Measurements from ENCODE around the gene MAN1A1.

DNA sequence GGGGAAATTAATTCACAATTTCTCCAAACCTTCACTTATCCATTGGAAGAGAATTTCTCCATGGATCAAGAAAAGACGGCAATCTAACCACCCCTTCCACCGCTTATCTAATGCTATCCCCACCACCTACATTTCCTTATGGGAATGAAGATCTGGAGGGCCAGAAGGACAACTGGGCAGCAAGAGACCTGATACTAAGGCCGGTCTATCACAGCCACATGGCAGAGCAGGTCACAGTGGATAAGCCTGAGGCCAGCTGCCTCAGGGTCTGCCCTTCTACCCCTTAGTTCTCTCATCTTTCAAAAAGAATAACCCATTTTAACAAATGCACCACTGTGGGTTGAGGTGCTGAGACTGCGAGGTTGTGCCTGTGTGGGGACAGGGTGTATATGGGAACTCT is 37.1 kb downstream of the MAN1A1 start:
- no peak for TF ChIP-seq REST (IDR thresholded peaks at IDR 0.05; ENCODE audit: insufficient replicate concordance, low read depth)
- no peak for TF ChIP-seq POLR2AphosphoS5 (IDR thresholded peaks at IDR 0.05; ENCODE audit: low read depth)
- TF ChIP-seq, protein P1, sequence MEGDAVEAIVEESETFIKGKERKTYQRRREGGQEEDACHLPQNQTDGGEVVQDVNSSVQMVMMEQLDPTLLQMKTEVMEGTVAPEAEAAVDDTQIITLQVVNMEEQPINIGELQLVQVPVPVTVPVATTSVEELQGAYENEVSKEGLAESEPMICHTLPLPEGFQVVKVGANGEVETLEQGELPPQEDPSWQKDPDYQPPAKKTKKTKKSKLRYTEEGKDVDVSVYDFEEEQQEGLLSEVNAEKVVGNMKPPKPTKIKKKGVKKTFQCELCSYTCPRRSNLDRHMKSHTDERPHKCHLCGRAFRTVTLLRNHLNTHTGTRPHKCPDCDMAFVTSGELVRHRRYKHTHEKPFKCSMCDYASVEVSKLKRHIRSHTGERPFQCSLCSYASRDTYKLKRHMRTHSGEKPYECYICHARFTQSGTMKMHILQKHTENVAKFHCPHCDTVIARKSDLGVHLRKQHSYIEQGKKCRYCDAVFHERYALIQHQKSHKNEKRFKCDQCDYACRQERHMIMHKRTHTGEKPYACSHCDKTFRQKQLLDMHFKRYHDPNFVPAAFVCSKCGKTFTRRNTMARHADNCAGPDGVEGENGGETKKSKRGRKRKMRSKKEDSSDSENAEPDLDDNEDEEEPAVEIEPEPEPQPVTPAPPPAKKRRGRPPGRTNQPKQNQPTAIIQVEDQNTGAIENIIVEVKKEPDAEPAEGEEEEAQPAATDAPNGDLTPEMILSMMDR (IDR thresholded peaks at IDR 0.05; ENCODE audit: insufficient read depth, low read length): no peak

Measured in HL-60 (cell line).